HepG2 (cell line): ENCODE results near the gene KRTAP9-9. TPM values are rescaled to one million over a fixed set of nuclear protein-coding genes. Genes with fewer than 3 reads are reported as not detected.
"Not testable (repeated sequence)": the region's sequence is repeated elsewhere in the genome, so short reads cannot be mapped to it uniquely, and the experiment has no call there.

Experiments
- ATAC-seq: fragments of 200-7000 bp; cut with Tn5 transposase; 3 replicates; pipeline ENCODE4 v1.9.1; 2020; ENCODE audit warnings: mild to moderate bottlenecking, moderate library complexity
- BruUV-seq: library from RNA; stranded (reverse); fragments of 400-500 nt; replicated peaks from 2 replicates; lab custom pipeline; 2021; lab: Mats Ljungman, UMichigan
- CTCF ChIA-PET: fragments of 300-600 bp; formaldehyde crosslinking; extraction: SDS; loops from one replicate; lab custom pipeline; 2021; ENCODE audit warnings: low total read pairs, inconsistent platforms, low intra/inter-chr PET ratio; lab: Yijun Ruan, JAX
- POLR2A ChIA-PET: fragments of 350-600 bp; sonication (Branson Sonifier 250); formaldehyde crosslinking; loops from one replicate; lab custom pipeline; 2020; ENCODE audit warnings: antibody characterized with exemption, inconsistent platforms; lab: Yijun Ruan, JAX
- DNase-seq: peaks from one replicate; pipeline ENCODE4 v3.0.0-alpha.2; 2015; ENCODE audit warnings: low spot score
- FAIRE-seq: peaks from 3 replicates; lab custom pipeline; 2011; peaks lifted over from hg19 to GRCh38; lab: Jason Lieb, UNC
- H2AFZ ChIP-seq: one replicate; pipeline ENCODE4 v1.6.1; 2011; ENCODE audit warnings: low read length, inconsistent platforms
- H3K27ac ChIP-seq: fragments of 300-600 bp; 3 replicates; pipeline ENCODE4 v1.8.0; 2011; ENCODE audit warnings: mixed run types, mild to moderate bottlenecking, mixed read lengths, low read length, inconsistent platforms; ENCODE audit not compliant: insufficient read depth; ENCODE audit errors: extremely low read length
- H3K27me3 ChIP-seq, 2 experiments: fragments of 200-600 bp in 1 of 2; 2 replicates in 1 of 2; 3 replicates in 1 of 2; pipeline versions ENCODE4 v1.6.0 to v1.8.0; 2011; ENCODE audit warnings: low read length in 2 of 2, mild to moderate bottlenecking in 2 of 2, moderate library complexity in 2 of 2, inconsistent platforms in 1 of 2; ENCODE audit not compliant: insufficient read depth in 2 of 2, control insufficient read depth in 1 of 2
- H3K36me3 ChIP-seq, 2 experiments: fragments of 200-600 bp in 1 of 2; replicated peaks in 1 of 2; 2 replicates in 1 of 2; 3 replicates in 1 of 2; pipeline versions ENCODE4 v1.5.1 to v1.8.0; 2011; ENCODE audit warnings: low read length in 2 of 2, inconsistent platforms in 1 of 2; ENCODE audit not compliant: insufficient read depth in 2 of 2, control insufficient read depth in 1 of 2
- H3K4me1 ChIP-seq: 2 replicates; pipeline ENCODE4 v1.5.1; 2012; ENCODE audit warnings: low read length, inconsistent platforms; ENCODE audit not compliant: insufficient read depth
- H3K4me2 ChIP-seq: 2 replicates; pipeline ENCODE4 v1.6.0; 2011; ENCODE audit warnings: low read depth, low read length, inconsistent platforms
- H3K4me3 ChIP-seq, 3 experiments: fragments of 200-600 bp in 1 of 3; sonication (generic), shearing (Covaris generic) in 1 of 3; replicated peaks in 1 of 3; 2 replicates each; pipeline ENCODE4 v1.5.1; 2011 to 2016; ENCODE audit warnings: low read length in 3 of 3, inconsistent platforms in 2 of 3, low read depth in 2 of 3, mild to moderate bottlenecking in 2 of 3, control low read depth in 1 of 3, mixed read lengths in 1 of 3; ENCODE audit not compliant: insufficient read depth in 1 of 3
- H3K79me2 ChIP-seq: one replicate; pipeline ENCODE4 v1.6.1; 2011; ENCODE audit warnings: low read length, inconsistent platforms; ENCODE audit not compliant: insufficient read depth
- H3K9ac ChIP-seq: 2 replicates; pipeline ENCODE4 v1.6.0; 2011; ENCODE audit warnings: mild to moderate bottlenecking, low read depth, low read length, inconsistent platforms; ENCODE audit not compliant: insufficient read depth
- H3K9me3 ChIP-seq: 2 replicates; pipeline ENCODE4 v1.5.1; 2012; ENCODE audit warnings: mild to moderate bottlenecking, low read length
- H4K20me1 ChIP-seq: 2 replicates; pipeline ENCODE4 v1.6.0; 2011; ENCODE audit warnings: inconsistent platforms, mild to moderate bottlenecking, low read length, moderate library complexity; ENCODE audit not compliant: insufficient read depth
- AHR ChIP-seq: IDR thresholded peaks from 2 replicates; pipeline ENCODE4 v1.6.1; 2018; ENCODE audit warnings: missing genetic modification reagents, missing compliant biosample characterization
- GPN1 ChIP-seq: sonication (generic); formaldehyde crosslinking; IDR thresholded peaks from 2 replicates; pipeline ENCODE4 v1.5.1; 2020; ENCODE audit warnings: missing genetic modification reagents, borderline replicate concordance
- KLF16 ChIP-seq, 2 experiments: sonication (generic) in 1 of 2; formaldehyde crosslinking in 1 of 2; IDR thresholded peaks; 2 replicates each; pipeline versions ENCODE4 v1.6.1 to v1.8.0; 2016 to 2023; ENCODE audit warnings: missing genetic modification reagents in 2 of 2, missing compliant biosample characterization in 1 of 2
- MIXL1 ChIP-seq: IDR thresholded peaks from 2 replicates; pipeline ENCODE4 v1.6.1; 2016
- ZFAT ChIP-seq: sonication (generic); formaldehyde crosslinking; conservative IDR thresholded peaks from 2 replicates; pipeline ENCODE4 v1.8.1; 2023; ENCODE audit warnings: missing genetic modification reagents, inconsistent platforms
- ZNF782 ChIP-seq: sonication (generic); formaldehyde crosslinking; IDR thresholded peaks from 2 replicates; pipeline ENCODE4 v1.4.0; 2020; ENCODE audit warnings: missing genetic modification reagents, mild to moderate bottlenecking, borderline replicate concordance
- WGBS: methylation state at CpG from one replicate; pipeline ENCODE4 v1.1.6; 2017; ENCODE audit warnings: low lambda C conversion rate; 5-methylcytosine and 5-hydroxymethylcytosine counted together
- in situ Hi-C: cut with HindIII; loops from 2 replicates; pipeline ENCODE4 v1.10.0; 2017; ENCODE audit warnings: low pct_unique_long_range_greater_than_20kb; ENCODE audit not compliant: extremely low pct_ligation_motif_present
- intact Hi-C: fragments of 100-400 bp; cut with micrococcal nuclease; formaldehyde crosslinking; loops from one replicate; pipeline ENCODE4 v1.10.0; 2022; ENCODE audit not compliant: unreplicated experiment
- polyA plus RNA-seq, 8 experiments: library from polyadenylated mRNA; depleted of rRNA in 3 of 8; stranded (reverse) in 7 of 8; unstranded in 1 of 8; fragments of >200 nt; fragmentation: Illumina TruSeq in 4 of 8; extraction: Trizol in 4 of 8; gene quantifications; 2 replicates each; pipeline versions ENCODE4 v1.2.1 to v1.2.3, GENCODE V29; 2011 to 2016; ENCODE audit warnings: low read depth in 4 of 8, missing spikeins in 1 of 8, mixed read lengths in 1 of 8; ENCODE audit not compliant: insufficient read depth in 1 of 8
- total RNA-seq, 5 experiments: library from RNA; depleted of rRNA; stranded (reverse); fragments of >200 nt; fragmentation: Illumina TruSeq; extraction: Trizol; gene quantifications; 2 replicates each; pipeline ENCODE4 v1.2.3, GENCODE V29; 2016; ENCODE audit warnings: low read depth in 1 of 5
- TF ChIP-seq, protein P1 (sequence below): sonication (generic); formaldehyde crosslinking; IDR thresholded peaks from 2 replicates; pipeline ENCODE4 v1.4.0; 2020; ENCODE audit warnings: mild to moderate bottlenecking, low read depth, missing genetic modification reagents
- TF ChIP-seq, protein P2 (sequence below): sonication (generic); formaldehyde crosslinking; IDR thresholded peaks from 2 replicates; pipeline ENCODE4 v1.5.0; 2020; ENCODE audit warnings: missing genetic modification reagents

KRTAP9-9 gene
- total and polyA plus RNA-seq, 2 of the 13 experiments (the other 11 are each of a cell fraction or from before 2014, with no cell fraction given) = not detected

DNA sequence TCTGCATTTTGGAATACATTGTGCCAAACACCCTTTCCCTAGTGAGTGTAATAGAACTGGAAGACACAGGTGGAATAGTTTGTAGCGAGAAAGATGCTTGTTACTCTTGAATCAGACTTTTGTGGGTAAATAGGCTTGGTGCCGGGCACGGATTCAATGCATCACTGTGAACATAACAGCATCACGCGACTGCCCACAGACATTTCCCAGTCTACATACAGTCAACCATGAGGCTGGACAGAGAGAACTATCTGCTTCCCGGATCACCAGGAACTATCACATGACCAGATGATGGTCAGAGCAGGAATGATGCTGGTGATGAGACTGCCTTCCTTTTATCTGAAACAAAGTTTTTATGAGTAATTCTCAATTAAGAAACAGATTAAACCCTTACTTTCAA, 29.1 kb upstream of the KRTAP9-9 start:
- POLR2A ChIA-PET = no interaction called here
- in situ Hi-C loops = no loop called here

DNA sequence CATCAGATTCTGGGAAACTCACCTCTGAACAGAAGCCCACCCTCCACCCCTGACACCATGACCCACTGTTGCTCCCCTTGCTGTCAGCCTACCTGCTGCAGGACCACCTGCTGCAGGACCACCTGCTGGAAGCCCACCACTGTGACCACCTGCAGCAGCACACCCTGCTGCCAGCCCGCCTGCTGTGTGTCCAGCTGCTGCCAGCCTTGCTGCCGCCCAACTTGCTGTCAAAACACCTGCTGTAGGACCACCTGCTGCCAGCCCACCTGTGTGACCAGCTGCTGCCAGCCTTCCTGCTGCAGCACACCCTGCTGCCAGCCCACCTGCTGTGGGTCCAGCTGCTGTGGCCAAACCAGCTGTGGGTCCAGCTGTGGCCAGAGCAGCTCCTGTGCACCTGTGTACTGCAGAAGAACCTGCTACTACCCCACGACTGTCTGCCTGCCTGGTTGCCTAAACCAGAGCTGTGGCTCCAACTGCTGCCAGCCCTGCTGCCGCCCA, 28.5 kb upstream of the KRTAP9-9 start, which contains the start of gene KRTAP9-2:
TSS of gene KRTAP9-2 (plus strand) at position 51 of the 498 bp plus-strand sequence. CDS start at position 58, 7 bp downstream.
- WGBS = 6% methylated on average over 3 of the region's 4 CpGs
- H3K9ac ChIP-seq, H3K4me2 ChIP-seq, in situ Hi-C loops, H3K36me3 ChIP-seq, H3K9me3 ChIP-seq, ATAC-seq, DNase-seq, CTCF ChIA-PET, H3K27ac ChIP-seq, FAIRE-seq, H3K79me2 ChIP-seq, BruUV-seq, H2AFZ ChIP-seq, intact Hi-C loops, H3K4me1 ChIP-seq, H3K27me3 ChIP-seq, H3K4me3 ChIP-seq, H4K20me1 ChIP-seq, POLR2A ChIA-PET: not testable (repeated sequence)

More for the DNA sequence above, 29.1 kb upstream of the KRTAP9-9 start:
- Histone ChIP-seq H3K9ac (no peak overlapping the region), H3K36me3 (no peaks in the 10 kb centered on the region), H3K4me2 (no peak overlapping the region), H4K20me1 (no peaks in the 10 kb centered on the region), H3K27ac (no peak overlapping the region), H3K27me3 (no peaks in the 10 kb centered on the region; a peak in 3 of 5 replicates), H2AFZ (no peak overlapping the region), H3K4me3 (no peak overlapping the region), H3K79me2 (no peaks in the 10 kb centered on the region), H3K9me3 (no peaks in the 10 kb centered on the region), H3K4me1 (no peaks in the 10 kb centered on the region)
- CTCF ChIA-PET = no interaction called here
- 33% methylated on average over 6 of the region's 6 CpGs for WGBS
- BruUV-seq = no TSS peak
- TF ChIP-seq AHR = no peak
- TF ChIP-seq GPN1 = no peak
- no peak for TF ChIP-seq ZFAT
- TF ChIP-seq, protein P1, sequence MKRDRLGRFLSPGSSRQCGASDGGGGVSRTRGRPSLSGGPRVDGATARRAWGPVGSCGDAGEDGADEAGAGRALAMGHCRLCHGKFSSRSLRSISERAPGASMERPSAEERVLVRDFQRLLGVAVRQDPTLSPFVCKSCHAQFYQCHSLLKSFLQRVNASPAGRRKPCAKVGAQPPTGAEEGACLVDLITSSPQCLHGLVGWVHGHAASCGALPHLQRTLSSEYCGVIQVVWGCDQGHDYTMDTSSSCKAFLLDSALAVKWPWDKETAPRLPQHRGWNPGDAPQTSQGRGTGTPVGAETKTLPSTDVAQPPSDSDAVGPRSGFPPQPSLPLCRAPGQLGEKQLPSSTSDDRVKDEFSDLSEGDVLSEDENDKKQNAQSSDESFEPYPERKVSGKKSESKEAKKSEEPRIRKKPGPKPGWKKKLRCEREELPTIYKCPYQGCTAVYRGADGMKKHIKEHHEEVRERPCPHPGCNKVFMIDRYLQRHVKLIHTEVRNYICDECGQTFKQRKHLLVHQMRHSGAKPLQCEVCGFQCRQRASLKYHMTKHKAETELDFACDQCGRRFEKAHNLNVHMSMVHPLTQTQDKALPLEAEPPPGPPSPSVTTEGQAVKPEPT = no peak
- TF ChIP-seq, protein P2, sequence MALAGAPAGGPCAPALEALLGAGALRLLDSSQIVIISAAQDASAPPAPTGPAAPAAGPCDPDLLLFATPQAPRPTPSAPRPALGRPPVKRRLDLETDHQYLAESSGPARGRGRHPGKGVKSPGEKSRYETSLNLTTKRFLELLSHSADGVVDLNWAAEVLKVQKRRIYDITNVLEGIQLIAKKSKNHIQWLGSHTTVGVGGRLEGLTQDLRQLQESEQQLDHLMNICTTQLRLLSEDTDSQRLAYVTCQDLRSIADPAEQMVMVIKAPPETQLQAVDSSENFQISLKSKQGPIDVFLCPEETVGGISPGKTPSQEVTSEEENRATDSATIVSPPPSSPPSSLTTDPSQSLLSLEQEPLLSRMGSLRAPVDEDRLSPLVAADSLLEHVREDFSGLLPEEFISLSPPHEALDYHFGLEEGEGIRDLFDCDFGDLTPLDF (CRISPR knock-in tag) = no peak
- no peak for TF ChIP-seq MIXL1
- no peak for TF ChIP-seq ZNF782
- no peak for TF ChIP-seq KLF16 (CRISPR knock-in tag; IDR thresholded peaks at IDR 0.05)
- DNase-seq (no peak), FAIRE-seq (no peak), ATAC-seq (no peak)
- intact Hi-C loops = no loop called here
